PC-3 (cell line): ENCODE data around the gene SLC17A7. TPM values are rescaled to one million over a fixed set of nuclear protein-coding genes. Genes with fewer than 3 reads are reported as not detected.
A peak's percentile ranks its signal among the peaks of the same experiment; 100 is the strongest.

ENCODE experiments used
- ATAC-seq: fragments of 200-7000 bp; cut with Tn5 transposase; 2 replicates; pipeline ENCODE4 v1.9.1; 2020; ENCODE audit warnings: mild to moderate bottlenecking, moderate library complexity
- BruUV-seq: library from RNA; stranded (reverse); fragments of 400-500 nt; replicated peaks from 2 replicates; lab custom pipeline; 2021; lab: Mats Ljungman, UMichigan
- CTCF ChIA-PET: fragments of 300-600 bp; sonication (Branson Sonifier 250); formaldehyde crosslinking; loops from one replicate; lab custom pipeline; 2022; ENCODE audit warnings: antibody characterized with exemption; lab: Charles Lee
- POLR2A ChIA-PET: fragments of 300-600 bp; sonication (Branson Sonifier 250); formaldehyde crosslinking; loops from one replicate; lab custom pipeline; 2022; ENCODE audit warnings: antibody characterized with exemption; ENCODE audit not compliant: unreplicated experiment; lab: Charles Lee
- DNase-seq: peaks from one replicate; pipeline ENCODE4 v3.0.0-alpha.2; 2015
- H2AFZ ChIP-seq: fragments of 300-600 bp; sonication (generic); 2 replicates; pipeline ENCODE4 v1.6.0; 2016; ENCODE audit warnings: antibody characterized with exemption, low read length
- H3F3A ChIP-seq: fragments of 300-600 bp; sonication (generic); one replicate; pipeline ENCODE4 v1.6.0; 2017; ENCODE audit warnings: antibody characterized with exemption, low read length, control low read depth, mild to moderate bottlenecking; ENCODE audit not compliant: unreplicated experiment
- H3K27ac ChIP-seq: fragments of 300-600 bp; sonication (generic); 2 replicates; pipeline ENCODE4 v1.5.1; 2016; ENCODE audit warnings: mild to moderate bottlenecking, low read length
- H3K27me3 ChIP-seq: fragments of 300-600 bp; sonication (generic); 2 replicates; pipeline ENCODE4 v1.6.1; 2016; ENCODE audit warnings: low read length, mixed read lengths
- H3K36me3 ChIP-seq: fragments of 300-600 bp; sonication (generic); 2 replicates; pipeline ENCODE4 v1.6.1; 2016; ENCODE audit warnings: low read depth, mixed run types, low read length, mixed read lengths
- H3K4me1 ChIP-seq: fragments of 300-600 bp; sonication (generic); 2 replicates; pipeline ENCODE4 v1.5.1; 2016; ENCODE audit warnings: low read length; ENCODE audit not compliant: insufficient read depth
- H3K4me2 ChIP-seq: fragments of 300-600 bp; sonication (generic); 2 replicates; pipeline ENCODE4 v1.6.0; 2016; ENCODE audit warnings: low read length
- H3K4me3 ChIP-seq: fragments of 300-600 bp; sonication (generic); 2 replicates; pipeline ENCODE4 v1.5.1; 2016; ENCODE audit warnings: mild to moderate bottlenecking, low read length, mixed read lengths
- H3K79me2 ChIP-seq: fragments of 300-600 bp; sonication (generic); 2 replicates; pipeline ENCODE4 v1.6.1; 2017; ENCODE audit warnings: low read length, mixed read lengths
- H3K9ac ChIP-seq: fragments of 300-600 bp; sonication (generic); 2 replicates; pipeline ENCODE4 v1.6.0; 2016; ENCODE audit warnings: mild to moderate bottlenecking, low read length
- H3K9me2 ChIP-seq: fragments of 300-600 bp; sonication (generic); replicated peaks from 2 replicates; pipeline ENCODE4 v1.6.1; 2016; ENCODE audit warnings: mixed run types, low read length, mixed read lengths
- H3K9me3 ChIP-seq: fragments of 300-600 bp; sonication (generic); 2 replicates; pipeline ENCODE4 v1.6.1; 2016; ENCODE audit warnings: low read length, mixed read lengths
- H4K20me1 ChIP-seq: fragments of 300-600 bp; sonication (generic); 2 replicates; pipeline ENCODE4 v1.6.1; 2016; ENCODE audit warnings: low read length, mixed read lengths
- EZH2 ChIP-seq: fragments of 300-600 bp; sonication (generic); IDR thresholded peaks from one replicate; pipeline ENCODE4 v1.6.1; 2017; ENCODE audit warnings: antibody characterized with exemption, mild to moderate bottlenecking, low read length; ENCODE audit not compliant: unreplicated experiment
- EZH2phosphoT487 ChIP-seq: fragments of 300-600 bp; sonication (generic); IDR thresholded peaks from 2 replicates; pipeline ENCODE4 v1.6.1; 2018; ENCODE audit warnings: mild to moderate bottlenecking, antibody characterized with exemption, low read length, borderline replicate concordance
- intact Hi-C: fragments of 100-400 bp; cut with micrococcal nuclease; formaldehyde crosslinking; loops from 2 replicates; pipeline ENCODE4 v1.9.0; 2023
- total RNA-seq: library from RNA; depleted of rRNA; stranded (reverse); fragments of >200 nt; gene quantifications from 2 replicates; pipeline ENCODE4 v1.2.3, GENCODE V29; 2014
- TF ChIP-seq, protein P1 (sequence below): fragments of 300-600 bp; sonication (generic); conservative IDR thresholded peaks from 2 replicates; pipeline ENCODE4 v1.5.1; 2017; ENCODE audit warnings: antibody characterized with exemption, low read depth, mild to moderate bottlenecking, low read length

The SLC17A7 gene
- total RNA-seq, 1 experiment from 2014 or later: 0.11 TPM

DNA sequence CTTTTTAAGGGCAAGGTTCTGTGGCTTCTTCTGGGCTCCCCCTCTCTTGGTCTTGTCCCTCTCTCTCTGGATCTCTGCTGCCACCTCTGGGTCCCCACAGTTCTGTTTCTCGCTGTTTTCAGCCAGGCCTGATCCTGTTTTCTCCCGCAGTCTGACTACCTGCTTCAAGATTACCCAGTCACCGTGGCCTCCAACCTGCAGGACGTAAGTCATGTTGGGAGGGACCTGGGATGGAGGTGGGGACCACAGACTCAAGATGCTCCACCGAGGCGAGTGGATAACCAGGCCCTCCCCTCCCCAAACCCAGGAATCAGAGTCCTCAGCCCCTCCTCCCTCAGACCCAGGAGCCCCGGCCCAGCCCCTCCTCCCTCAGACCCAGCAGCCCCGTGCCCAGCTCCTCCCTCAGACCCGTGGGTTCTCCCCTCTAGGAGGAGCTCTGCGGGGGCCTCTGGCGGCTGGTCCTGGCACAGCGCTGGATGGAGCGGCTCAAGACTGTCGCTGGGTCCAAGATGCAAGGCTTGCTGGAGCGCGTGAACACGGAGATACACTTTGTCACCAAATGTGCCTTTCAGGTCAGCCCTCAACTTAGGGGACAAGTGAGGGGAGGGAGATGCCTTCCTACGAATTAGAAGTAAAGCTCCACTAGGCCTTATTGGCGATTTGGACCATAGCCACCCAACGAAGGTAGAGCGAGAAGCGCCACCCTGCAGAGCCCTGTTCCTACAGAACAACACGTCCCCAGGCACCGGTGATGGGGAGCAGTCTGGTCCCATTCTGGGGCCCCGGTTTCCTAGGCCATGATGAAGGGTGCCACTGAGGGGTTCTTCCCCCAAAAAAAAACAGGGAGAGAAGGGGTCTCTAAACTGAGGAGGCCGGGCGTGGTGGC is 34.9 kb upstream of the SLC17A7 start:
- Histone ChIP-seq H3K4me1 (no peaks in the 10 kb centered on the region), H3K9me3 (no peaks in the 10 kb centered on the region), H3K27me3 (no peaks in the 10 kb centered on the region), H3K27ac (no peak overlapping the region), H2AFZ (no peak overlapping the region), H3K9me2 (no peaks in the 10 kb centered on the region), H3K4me3 (no peak overlapping the region), H3F3A (no peaks in the 10 kb centered on the region), H3K36me3 (no peaks in the 10 kb centered on the region), H3K9ac (no peak overlapping the region), H4K20me1 (no peaks in the 10 kb centered on the region), H3K79me2 (no peaks in the 10 kb centered on the region), H3K4me2 (no peak overlapping the region)
- ChIA-PET POLR2A (no interaction called here), CTCF (no interaction called here)
- no TSS peak for BruUV-seq
- intact Hi-C loops: no loop called here
- ATAC-seq: 0 out of 2 replicates have a peak, but pooled peaks have one; percentile 11
- DNase-seq: no peak
- no peak for TF ChIP-seq EZH2phosphoT487
- TF ChIP-seq, protein P1, sequence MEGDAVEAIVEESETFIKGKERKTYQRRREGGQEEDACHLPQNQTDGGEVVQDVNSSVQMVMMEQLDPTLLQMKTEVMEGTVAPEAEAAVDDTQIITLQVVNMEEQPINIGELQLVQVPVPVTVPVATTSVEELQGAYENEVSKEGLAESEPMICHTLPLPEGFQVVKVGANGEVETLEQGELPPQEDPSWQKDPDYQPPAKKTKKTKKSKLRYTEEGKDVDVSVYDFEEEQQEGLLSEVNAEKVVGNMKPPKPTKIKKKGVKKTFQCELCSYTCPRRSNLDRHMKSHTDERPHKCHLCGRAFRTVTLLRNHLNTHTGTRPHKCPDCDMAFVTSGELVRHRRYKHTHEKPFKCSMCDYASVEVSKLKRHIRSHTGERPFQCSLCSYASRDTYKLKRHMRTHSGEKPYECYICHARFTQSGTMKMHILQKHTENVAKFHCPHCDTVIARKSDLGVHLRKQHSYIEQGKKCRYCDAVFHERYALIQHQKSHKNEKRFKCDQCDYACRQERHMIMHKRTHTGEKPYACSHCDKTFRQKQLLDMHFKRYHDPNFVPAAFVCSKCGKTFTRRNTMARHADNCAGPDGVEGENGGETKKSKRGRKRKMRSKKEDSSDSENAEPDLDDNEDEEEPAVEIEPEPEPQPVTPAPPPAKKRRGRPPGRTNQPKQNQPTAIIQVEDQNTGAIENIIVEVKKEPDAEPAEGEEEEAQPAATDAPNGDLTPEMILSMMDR: peak; percentile 23; the same call in 1 of the 2 replicates

GRCh38 chr19:49475191-49475917 is 34.0 kb upstream of the SLC17A7 start:
- Histone ChIP-seq H3K27me3 (no peaks in the 10 kb centered on the region), H3K36me3 (no peaks in the 10 kb centered on the region), H3K4me2 (no peak overlapping the region), H3K79me2 (no peaks in the 10 kb centered on the region), H2AFZ (no peak overlapping the region), H3K9me3 (no peaks in the 10 kb centered on the region), H3F3A (no peaks in the 10 kb centered on the region), H3K4me3 (no peak overlapping the region), H3K9me2 (no peaks in the 10 kb centered on the region), H3K9ac (no peak overlapping the region), H3K4me1 (no peaks in the 10 kb centered on the region), H3K27ac (no peak overlapping the region), H4K20me1 (no peaks in the 10 kb centered on the region)
- POLR2A ChIA-PET: no interaction called here
- intact Hi-C loops: no loop called here
- BruUV-seq: no TSS peak
- TF ChIP-seq, protein P1: no peak
- no peak for TF ChIP-seq EZH2
- no peak for TF ChIP-seq EZH2phosphoT487
- CTCF ChIA-PET: interaction anchor here (0.6 kb wide), 1 partner anchor 84 kb away, joined by 4 read pairs; no protein-coding TSS in a partner anchor
- ATAC-seq (no peak), DNase-seq (no peak)
